Right forelimb (tissue), 1 donor: ENCODE results near the gene GMDS.

Experiments
- DNase-seq: peaks from one replicate; pipeline ENCODE4 v3.0.0-alpha.2; 2018

Gene GMDS

GRCh38 chr6:1787894-1788293 lies 457.5 kb downstream of the GMDS start:
- no peak for DNase-seq

DNA sequence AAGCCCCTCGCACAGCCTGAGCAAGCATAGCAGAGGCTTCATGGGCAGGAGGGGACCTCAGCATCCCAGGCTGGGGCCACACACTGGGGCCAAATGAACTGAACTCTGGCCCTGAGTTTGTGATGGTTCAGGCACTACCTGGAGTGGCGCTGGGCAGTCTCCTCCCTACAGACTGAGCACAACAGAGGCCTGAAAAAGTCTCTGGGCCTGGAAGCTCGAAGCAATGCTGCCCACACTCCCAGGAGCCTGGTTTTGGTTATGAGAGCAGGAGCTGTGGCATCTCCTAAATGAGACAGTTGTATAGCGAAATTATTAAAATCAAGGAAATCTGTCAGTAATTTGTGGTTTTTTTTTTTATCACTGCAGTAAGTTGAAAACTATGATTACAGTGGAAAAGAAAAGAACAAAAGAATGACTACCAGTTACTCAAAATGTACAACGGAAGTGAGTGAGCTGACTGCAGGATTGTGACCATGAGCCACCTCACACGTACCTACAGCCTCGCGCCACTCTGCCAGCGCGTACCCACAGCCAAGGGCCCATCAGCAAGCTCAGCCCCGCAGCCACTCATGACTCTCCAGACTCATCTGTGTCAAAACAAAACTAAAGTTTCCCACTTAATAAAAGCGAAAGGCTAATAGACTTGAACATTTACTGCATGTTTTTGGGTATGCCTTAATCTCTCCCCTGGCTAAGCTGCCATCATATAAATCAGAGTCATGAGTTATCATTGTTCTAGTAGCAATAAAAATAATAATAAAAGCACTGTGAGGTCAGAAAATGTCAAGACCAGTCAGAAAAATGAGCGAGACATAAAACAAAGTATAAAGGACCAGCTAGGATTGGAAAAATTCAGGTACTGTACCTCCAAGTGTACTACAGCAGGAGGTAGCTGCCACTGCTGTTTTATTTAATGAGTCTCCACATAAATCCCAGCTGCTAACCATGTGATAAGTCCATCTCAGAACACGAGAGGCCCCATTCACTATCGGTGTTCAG lies 458.7 kb downstream of the GMDS start:
- no peak for DNase-seq

- DNase-seq = no peak
Observed at GRCh38 chr6:1784422-1784884, 461.0 kb downstream of the GMDS start.

DNA sequence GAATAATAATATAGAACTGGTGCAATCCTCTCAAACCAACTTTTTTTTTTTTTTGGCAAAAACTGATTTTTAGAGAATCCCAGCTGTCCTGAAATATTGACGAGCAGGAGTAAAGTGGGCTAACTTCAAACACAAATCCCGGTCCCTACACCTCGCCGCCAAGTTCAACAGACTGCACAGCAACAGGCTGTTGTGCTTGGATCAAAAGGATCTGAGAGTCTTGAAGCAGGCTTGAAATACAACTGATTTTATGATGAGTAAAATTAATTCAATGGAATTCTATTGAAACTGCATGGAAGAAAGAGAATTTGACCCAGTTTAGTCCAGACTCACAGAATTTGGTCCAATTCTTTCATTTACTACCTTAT lies 463.6 kb downstream of the GMDS start:
- DNase-seq = no peak

DNA sequence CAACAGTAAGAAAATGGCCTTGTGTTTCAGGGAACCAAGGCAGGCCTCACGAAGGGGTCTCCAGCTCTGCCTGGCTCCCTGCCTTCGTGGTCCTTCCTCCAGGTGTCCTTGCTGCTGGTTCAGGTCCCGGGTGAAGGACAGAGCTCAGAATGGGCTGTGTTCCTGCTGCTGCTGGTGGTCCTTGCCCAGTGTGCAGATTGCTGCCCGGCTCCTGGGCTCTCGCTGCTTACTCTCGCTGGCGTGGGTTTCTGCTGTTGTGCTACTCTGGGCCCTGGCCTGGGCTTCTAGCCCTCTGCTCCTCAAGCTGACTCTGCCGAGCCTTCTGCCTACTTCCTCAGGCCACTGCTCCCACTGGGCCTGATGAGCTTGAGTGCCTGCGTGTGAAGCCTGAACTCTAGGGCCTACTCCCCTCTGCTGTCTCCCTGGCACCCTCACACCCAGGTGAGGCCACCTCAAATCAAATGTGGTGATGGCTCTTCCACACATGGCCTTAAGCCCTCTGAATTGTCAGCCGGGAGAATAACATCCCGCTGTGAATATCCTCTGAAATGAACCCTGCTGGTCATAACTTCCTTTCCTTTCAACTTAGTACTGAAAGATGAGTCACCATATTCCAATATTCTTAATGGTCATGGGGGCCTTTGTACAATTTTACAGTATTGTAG lies 464.1 kb downstream of the GMDS start:
- no peak for DNase-seq

DNA sequence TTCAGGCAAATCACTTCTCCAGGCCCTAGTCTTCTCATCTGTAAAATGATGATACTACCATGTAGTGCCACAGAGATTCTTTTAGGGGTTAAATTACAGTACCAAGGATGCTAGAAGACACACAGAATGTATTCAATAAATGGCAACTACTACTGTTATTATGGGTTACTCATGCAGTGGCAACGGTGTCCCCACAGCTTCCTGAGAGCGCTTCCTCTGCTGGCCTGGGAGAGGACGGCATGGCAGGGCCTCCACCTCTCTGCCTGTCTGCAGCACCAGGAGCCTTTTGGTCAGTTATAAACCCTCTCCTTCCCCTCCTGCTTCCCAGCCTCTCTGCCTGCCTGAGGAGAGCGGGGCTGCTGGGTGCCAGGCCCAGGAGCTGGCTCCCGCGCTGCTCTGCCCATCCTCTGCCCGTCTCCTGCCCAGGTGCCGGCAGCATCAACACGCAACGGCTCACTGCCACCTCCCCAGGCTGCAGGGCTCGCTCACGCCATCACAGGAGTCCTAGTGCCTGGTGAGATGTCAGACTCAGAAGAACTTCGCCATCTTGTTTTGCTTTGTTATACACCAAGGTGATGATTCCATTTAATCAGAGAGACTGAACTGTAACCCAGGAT lies 465.0 kb downstream of the GMDS start:
- DNase-seq = no peak

GRCh38 chr6:1778686-1779235 lies 466.6 kb downstream of the GMDS start:
- peak; percentile 59 for DNase-seq

GRCh38 chr6:1777921-1778685 lies 467.3 kb downstream of the GMDS start:
- DNase-seq = no peak

GRCh38 chr6:1775441-1775840 lies 470.0 kb downstream of the GMDS start:
- no peak for DNase-seq

GRCh38 chr6:1774226-1774915 lies 471.0 kb downstream of the GMDS start:
- no peak for DNase-seq

DNA sequence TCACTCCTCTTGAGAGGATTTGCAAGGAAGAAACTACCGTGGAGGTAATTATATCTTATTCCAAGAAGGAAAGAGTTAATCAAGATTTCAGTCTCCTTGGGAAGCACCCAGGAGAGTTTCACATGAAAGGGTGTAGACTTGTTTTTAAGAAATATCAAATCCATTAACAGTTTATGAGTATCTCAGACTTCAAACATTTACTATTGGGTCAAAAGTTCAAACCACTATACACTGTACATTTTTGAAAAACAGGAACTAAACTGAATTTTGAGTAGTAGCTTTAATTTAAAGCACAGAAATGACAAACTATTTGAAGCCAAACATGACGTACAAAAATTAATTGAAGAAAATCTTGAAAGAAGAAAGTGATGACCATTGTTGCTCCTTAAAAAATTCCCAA lies 471.7 kb downstream of the GMDS start:
- DNase-seq = no peak

DNA sequence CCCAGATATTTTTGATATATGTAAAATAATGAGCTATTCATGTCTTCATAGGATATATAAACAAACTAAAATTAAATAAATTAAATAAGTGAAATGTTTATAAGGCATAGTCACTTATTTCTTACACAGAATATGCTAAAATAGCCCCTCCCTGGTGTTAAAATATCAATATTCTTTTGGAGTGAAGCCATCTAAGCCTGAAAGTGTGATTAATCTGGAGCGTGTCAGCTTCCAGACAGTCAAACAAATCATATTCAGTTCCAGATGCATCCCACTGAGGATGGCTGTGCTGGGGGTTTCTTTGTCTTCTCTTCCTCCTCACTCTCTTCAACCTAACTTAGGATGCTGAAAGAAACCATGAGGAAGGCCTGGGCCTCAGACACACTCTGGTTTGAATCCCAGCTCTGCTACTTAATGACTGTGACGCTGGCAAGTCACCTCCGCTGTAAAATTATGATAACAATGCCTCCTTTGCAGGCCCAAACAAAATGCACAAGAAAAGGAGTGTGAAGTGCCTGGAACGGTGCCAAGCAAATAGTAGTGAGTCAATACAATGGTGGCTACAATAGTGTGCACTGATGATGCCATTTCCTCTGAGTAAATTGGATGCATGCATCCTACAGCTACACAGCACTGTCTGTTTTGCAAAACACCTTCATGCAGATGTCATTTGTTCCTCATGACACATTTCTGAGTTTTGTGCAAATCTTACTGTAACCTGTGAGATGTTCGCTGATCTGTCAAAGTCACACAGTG lies 474.3 kb downstream of the GMDS start:
- DNase-seq = no peak

DNA sequence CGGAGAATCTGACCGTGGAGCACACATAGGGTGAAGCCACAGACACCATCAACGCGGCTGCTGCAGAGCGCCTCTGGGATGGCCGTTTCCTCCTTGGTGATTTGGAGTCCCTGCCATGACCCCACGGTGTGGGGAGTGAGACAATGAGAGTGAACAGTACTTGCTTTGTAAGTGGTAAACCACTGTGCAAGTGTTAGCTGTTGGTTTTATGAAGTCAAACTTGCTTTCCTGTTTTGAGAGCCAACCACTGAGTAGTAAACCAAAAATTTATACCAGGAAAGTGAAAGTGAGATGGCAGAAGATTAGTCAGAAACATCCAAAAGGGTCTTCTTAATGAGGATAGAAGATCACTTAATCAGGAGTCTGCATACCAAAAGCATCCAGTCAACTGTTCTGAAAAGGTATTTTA lies 475.0 kb downstream of the GMDS start:
- no peak for DNase-seq

DNA sequence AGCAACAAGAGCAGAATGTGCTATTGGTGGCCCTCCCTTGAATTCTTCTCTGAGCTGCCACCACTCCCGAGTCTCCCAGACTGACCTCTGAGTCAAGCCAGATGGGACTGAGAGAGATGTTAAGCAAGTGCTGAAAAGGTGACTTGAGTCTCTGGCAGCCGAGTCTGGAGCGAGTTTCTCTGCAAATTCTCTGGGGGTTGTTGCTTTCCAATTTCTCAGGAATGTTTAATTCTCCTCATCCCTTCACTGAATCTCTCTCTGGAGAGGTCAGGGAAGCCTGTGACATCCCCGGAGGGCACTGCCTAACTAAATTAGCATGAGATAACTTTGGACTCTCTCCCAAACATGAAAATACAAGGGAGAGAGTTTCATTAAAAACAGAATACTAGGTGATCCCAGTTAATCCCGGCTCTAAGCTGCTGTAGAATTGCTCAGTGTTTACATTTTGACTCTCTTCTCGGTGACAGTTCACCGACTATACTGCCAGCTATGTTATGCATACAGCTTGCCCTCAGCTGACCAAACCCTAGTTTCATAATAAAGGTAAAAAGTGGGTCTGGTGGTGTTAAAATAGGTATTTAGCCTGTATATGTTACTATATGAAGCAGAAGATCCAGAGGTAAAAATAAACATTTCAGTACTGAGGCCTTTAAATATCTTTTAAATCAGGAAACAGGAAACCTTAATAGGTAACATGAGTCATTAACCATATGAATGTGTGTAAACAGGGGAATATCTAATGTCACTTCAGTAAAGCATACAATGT lies 477.7 kb downstream of the GMDS start:
- no peak for DNase-seq

- no peak for DNase-seq
Observed at GRCh38 chr6:1766654-1767053, 478.8 kb downstream of the GMDS start.

- no peak for DNase-seq
Observed at GRCh38 chr6:1765160-1765903, 480.1 kb downstream of the GMDS start.

GRCh38 chr6:1764397-1764987 lies 480.9 kb downstream of the GMDS start:
- DNase-seq = no peak

GRCh38 chr6:1763404-1763803 lies 482.0 kb downstream of the GMDS start:
- no peak for DNase-seq

DNA sequence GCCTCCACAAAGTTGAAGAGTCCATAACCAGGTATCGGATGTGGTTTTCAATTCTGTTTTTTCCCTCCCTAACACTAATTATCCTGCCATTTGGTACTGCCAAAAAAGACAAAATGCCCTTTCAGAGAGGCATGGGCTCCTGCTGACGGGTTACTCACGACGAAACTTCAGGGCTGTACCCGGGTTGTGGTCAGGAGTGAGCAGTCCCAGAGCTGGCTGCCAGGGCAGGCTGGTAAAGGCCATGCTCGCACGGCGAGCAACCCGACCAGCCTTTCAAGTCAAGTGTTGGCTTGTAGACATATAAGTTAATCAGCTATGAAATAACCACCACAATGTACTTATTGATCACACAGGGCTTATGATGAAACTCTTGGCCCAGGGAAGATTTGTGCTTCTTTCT lies 483.2 kb downstream of the GMDS start:
- DNase-seq = no peak
